Measurements from ENCODE around the gene TEAD4. TPM values are rescaled to one million over a fixed set of nuclear protein-coding genes. Genes with fewer than 3 reads are reported as not detected.
A peak's percentile ranks its signal among the peaks of the same experiment; 100 is the strongest.
"Not testable (repeated sequence)": the region's sequence is repeated elsewhere in the genome, so short reads cannot be mapped to it uniquely, and the experiment has no call there.

TEAD4 gene
- total RNA-seq, 1 donor from 2014 or later: 8.8 TPM

- Mint-ChIP-seq H3K27ac (no peak overlapping the region), H3K27me3 (ENCODE audit: insufficient read depth, low read depth) (peaks cover 5% of the 10 kb centered on the region), H3K4me3 (no peak overlapping the region), H3K4me1 (no peaks in the 10 kb centered on the region), H3K9me3 (peaks cover 15% of the 10 kb centered on the region), H3K36me3 (peaks cover 2% of the 10 kb centered on the region)
- H3K4me3 ChIP-seq: no peak overlapping the region
- no peaks in the 10 kb centered on the region for H3K79me2 ChIP-seq (ENCODE audit: low read depth)
- H2AFZ ChIP-seq (replicated peaks): no peak overlapping the region
- H3K4me1 ChIP-seq: no peaks in the 10 kb centered on the region
- no peaks in the 10 kb centered on the region for H3K27me3 ChIP-seq
- peaks cover 6% of the 10 kb centered on the region for H3K9me3 ChIP-seq (ENCODE audit: low read depth)
- no peak overlapping the region for H3K27ac ChIP-seq
- no peak overlapping the region for H3K9ac ChIP-seq
- no peaks in the 10 kb centered on the region for H3K36me3 ChIP-seq
- no peak overlapping the region for H3K4me2 ChIP-seq
- DNase-seq (ENCODE audit: low spot score): no peak
- no peaks in the 10 kb centered on the region for H4K20me1 ChIP-seq (ENCODE audit: low read depth)
- TF ChIP-seq EZH2 (IDR thresholded peaks at IDR 0.05): no peak
- no peak for TF ChIP-seq CTCF (IDR thresholded peaks at IDR 0.05)
- no peak for TF ChIP-seq EZH2phosphoT487 (IDR thresholded peaks at IDR 0.05)
- no peaks in the 10 kb centered on the region for H3F3A ChIP-seq (ENCODE audit: low read depth)
Measured at GRCh38 chr12:3061501-3062215, 102.5 kb downstream of the TEAD4 start.

GRCh38 chr12:3065300-3065699, 106.1 kb downstream of the TEAD4 start:
- Histone ChIP-seq H3F3A (ENCODE audit: low read depth) (no peaks in the 10 kb centered on the region), H4K20me1 (ENCODE audit: low read depth) (no peaks in the 10 kb centered on the region), H3K9ac (no peak overlapping the region), H2AFZ (replicated peaks) (no peak overlapping the region), H3K27ac (no peak overlapping the region), H3K79me2 (ENCODE audit: low read depth) (no peaks in the 10 kb centered on the region), H3K27me3 (no peaks in the 10 kb centered on the region), H3K4me1 (no peaks in the 10 kb centered on the region), H3K36me3 (no peaks in the 10 kb centered on the region), H3K4me3 (no peak overlapping the region), H3K4me2 (no peak overlapping the region), H3K9me3 (ENCODE audit: low read depth) (peaks cover 6% of the 10 kb centered on the region)
- Mint-ChIP-seq H3K9me3 (peaks cover 15% of the 10 kb centered on the region), H3K27ac (no peak overlapping the region), H3K4me3 (no peak overlapping the region), H3K27me3 (ENCODE audit: insufficient read depth, low read depth) (peaks cover 12% of the 10 kb centered on the region), H3K4me1 (no peaks in the 10 kb centered on the region), H3K36me3 (peaks cover 2% of the 10 kb centered on the region)
- DNase-seq (ENCODE audit: low spot score): no peak
- no peak for TF ChIP-seq EZH2 (IDR thresholded peaks at IDR 0.05)

DNA sequence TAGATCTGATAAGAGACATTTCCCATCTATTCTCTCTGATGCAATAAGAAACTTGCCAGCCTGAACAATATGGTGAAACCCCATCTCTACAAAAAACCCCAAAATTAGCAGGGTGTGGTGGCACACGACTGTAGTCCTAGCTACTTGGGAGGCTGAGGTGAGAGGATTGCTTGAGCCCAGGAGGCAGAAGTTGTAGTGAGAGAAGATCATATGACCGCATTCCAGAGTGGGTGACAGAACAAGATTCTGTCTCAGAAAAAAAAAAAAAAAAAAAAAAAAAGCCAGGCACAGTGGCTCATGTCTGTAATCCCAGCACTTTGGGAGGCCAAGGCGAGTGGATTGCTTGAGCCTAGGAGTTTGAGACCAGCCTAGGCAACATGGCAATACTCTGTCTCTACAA, 106.6 kb downstream of the TEAD4 start:
- not testable (repeated sequence) for H4K20me1 ChIP-seq (ENCODE audit: low read depth); H3K4me2 ChIP-seq; H3K9ac ChIP-seq; H3K79me2 ChIP-seq (ENCODE audit: low read depth); DNase-seq (ENCODE audit: low spot score); H3K4me1 Mint-ChIP-seq; H3K27ac Mint-ChIP-seq; H3K27me3 ChIP-seq; H3F3A ChIP-seq (ENCODE audit: low read depth); H3K4me1 ChIP-seq; H3K4me3 ChIP-seq; H3K36me3 ChIP-seq; H3K36me3 Mint-ChIP-seq; H3K4me3 Mint-ChIP-seq; H3K9me3 ChIP-seq (ENCODE audit: low read depth); H3K27ac ChIP-seq; H2AFZ ChIP-seq (replicated peaks)
- H3K27me3 Mint-ChIP-seq (ENCODE audit: insufficient read depth, low read depth): peaks cover 12% of the 10 kb centered on the region
- peaks cover 15% of the 10 kb centered on the region for H3K9me3 Mint-ChIP-seq

- H3K4me3 Mint-ChIP-seq: no peak overlapping the region
- no peaks in the 10 kb centered on the region for H3K9me3 ChIP-seq (ENCODE audit: low read depth)
Measured at GRCh38 chr12:3069714-3070113, 110.5 kb downstream of the TEAD4 start.

More at GRCh38 chr12:3069714-3070113, 110.5 kb downstream of the TEAD4 start:
- no peak overlapping the region for H3K27ac ChIP-seq
- H2AFZ ChIP-seq (replicated peaks): no peak overlapping the region
- H3K9ac ChIP-seq: no peak overlapping the region
- Mint-ChIP-seq H3K4me1 (peaks cover 10% of the 10 kb centered on the region), H3K27ac (peak overlapping the region; percentile 24), H3K36me3 (no peaks in the 10 kb centered on the region), H3K27me3 (ENCODE audit: insufficient read depth, low read depth) (peaks cover 7% of the 10 kb centered on the region), H3K9me3 (peaks cover 5% of the 10 kb centered on the region)
- no peak overlapping the region for H3K4me3 ChIP-seq
- H3K4me2 ChIP-seq: no peak overlapping the region
- no peaks in the 10 kb centered on the region for H3K79me2 ChIP-seq (ENCODE audit: low read depth)
- no peaks in the 10 kb centered on the region for H3K27me3 ChIP-seq
- TF ChIP-seq EZH2phosphoT487 (IDR thresholded peaks at IDR 0.05) (no peak), CTCF (IDR thresholded peaks at IDR 0.05) (no peak), EZH2 (IDR thresholded peaks at IDR 0.05) (no peak)
- H3F3A ChIP-seq (ENCODE audit: low read depth): no peaks in the 10 kb centered on the region
- H4K20me1 ChIP-seq (ENCODE audit: low read depth): no peaks in the 10 kb centered on the region
- H3K4me1 ChIP-seq: peaks cover 5% of the 10 kb centered on the region
- no peaks in the 10 kb centered on the region for H3K36me3 ChIP-seq
- DNase-seq (ENCODE audit: low spot score): no peak

Measured in neural progenitor cell (in vitro differentiated cells).